DND-41 (cell line): ENCODE results near the gene CD151.

Experiments
- ATAC-seq: fragments of 200-7000 bp; cut with Tn5 transposase; 3 replicates; pipeline ENCODE4 v1.9.1; 2021; ENCODE audit warnings: low read depth; ENCODE audit not compliant: insufficient read depth
- DNase-seq: peaks from one replicate; pipeline ENCODE4 v3.0.0-alpha.2; 2020
- H2AFZ ChIP-seq: 2 replicates; pipeline ENCODE4 v1.6.0; 2012; ENCODE audit warnings: low read depth, low read length
- H3K27ac ChIP-seq: 2 replicates; pipeline ENCODE4 v1.5.1; 2012; ENCODE audit warnings: low read length, inconsistent platforms
- H3K27me3 ChIP-seq: fragments of 200-600 bp; sonication (generic); 2 replicates; pipeline ENCODE4 v1.6.0; 2012; ENCODE audit warnings: low read length, mild to moderate bottlenecking, inconsistent platforms; ENCODE audit not compliant: insufficient read depth, poor library complexity
- H3K36me3 ChIP-seq: 2 replicates; pipeline ENCODE4 v1.5.1; 2012; ENCODE audit warnings: low read length, inconsistent platforms; ENCODE audit not compliant: insufficient read depth
- H3K4me1 ChIP-seq: 2 replicates; pipeline ENCODE4 v1.5.1; 2012; ENCODE audit warnings: mild to moderate bottlenecking, low read length; ENCODE audit not compliant: insufficient read depth
- H3K4me2 ChIP-seq: 2 replicates; pipeline ENCODE4 v1.6.0; 2012; ENCODE audit warnings: mild to moderate bottlenecking, moderate library complexity, low read length, inconsistent platforms; ENCODE audit not compliant: insufficient read depth
- H3K4me3 ChIP-seq, 2 experiments: fragments of 200-600 bp in 1 of 2; shearing (Covaris generic) in 1 of 2; 2 replicates each; pipeline ENCODE4 v1.5.1; 2012 to 2016; ENCODE audit warnings: inconsistent platforms in 2 of 2, low read length in 2 of 2, mild to moderate bottlenecking in 2 of 2, low read depth in 1 of 2, moderate library complexity in 1 of 2
- H3K79me2 ChIP-seq: 2 replicates; pipeline ENCODE4 v1.6.0; 2012; ENCODE audit warnings: low read length, inconsistent platforms; ENCODE audit not compliant: insufficient read depth
- H3K9ac ChIP-seq: 2 replicates; pipeline ENCODE4 v1.6.0; 2012; ENCODE audit warnings: low read depth, mild to moderate bottlenecking, inconsistent platforms, low read length, moderate library complexity
- H3K9me3 ChIP-seq: 2 replicates; pipeline ENCODE4 v1.5.1; 2012; ENCODE audit warnings: low read length, moderate library complexity, mild to moderate bottlenecking, inconsistent platforms; ENCODE audit not compliant: insufficient read depth, severe bottlenecking
- H4K20me1 ChIP-seq: 2 replicates; pipeline ENCODE4 v1.6.0; 2012; ENCODE audit warnings: low read length; ENCODE audit not compliant: insufficient read depth
- CTCF ChIP-seq: IDR thresholded peaks from 2 replicates; pipeline ENCODE4 v1.5.1; 2012; ENCODE audit warnings: borderline replicate concordance, low read length, moderate library complexity, mild to moderate bottlenecking; ENCODE audit not compliant: poor library complexity, severe bottlenecking; ENCODE audit errors: extremely low read depth
- EZH2 ChIP-seq: IDR thresholded peaks from 3 replicates; pipeline ENCODE4 v1.6.1; 2012; ENCODE audit warnings: borderline replicate concordance, low read depth, mild to moderate bottlenecking, moderate library complexity, low read length, inconsistent platforms; ENCODE audit not compliant: severe bottlenecking

The CD151 gene

GRCh38 chr11:833849-834311 lies 1.1 kb downstream of the CD151 start:
- ATAC-seq (no peak), DNase-seq (no peak)
- Histone ChIP-seq H3K9me3 (no peaks in the 10 kb centered on the region), H2AFZ (no peak overlapping the region), H3K4me1 (peaks cover 15% of the 10 kb centered on the region), H3K36me3 (peaks cover 23% of the 10 kb centered on the region), H3K27me3 (peaks cover 22% of the 10 kb centered on the region), H3K79me2 (no peaks in the 10 kb centered on the region), H3K4me3 (no peak overlapping the region), H3K27ac (no peak overlapping the region), H3K4me2 (peak overlapping the region; percentile 60), H3K9ac (no peak overlapping the region; the same call in 1 of the 2 replicates), H4K20me1 (peaks cover 7% of the 10 kb centered on the region)
- TF ChIP-seq EZH2 (no peak), CTCF (no peak)

GRCh38 chr11:834371-835316 lies 1.9 kb downstream of the CD151 start:
- Histone ChIP-seq H4K20me1 (peaks cover 5% of the 10 kb centered on the region), H3K9me3 (no peaks in the 10 kb centered on the region), H3K79me2 (no peaks in the 10 kb centered on the region), H3K9ac (no peak overlapping the region), H2AFZ (no peak overlapping the region), H3K27ac (no peak overlapping the region), H3K27me3 (peaks cover 15% of the 10 kb centered on the region), H3K36me3 (peaks cover 30% of the 10 kb centered on the region), H3K4me1 (peaks cover 15% of the 10 kb centered on the region), H3K4me2 (peak overlapping the region; percentile 22; the same call in 1 of the 2 replicates), H3K4me3 (no peak overlapping the region)
- DNase-seq (no peak), ATAC-seq (no peak)
- TF ChIP-seq EZH2, result no peak
- TF ChIP-seq CTCF, result no peak

- peaks cover 19% of the 10 kb centered on the region; the same call in 1 of the 2 replicates for H4K20me1 ChIP-seq
- H2AFZ ChIP-seq, result no peak overlapping the region
- H3K9ac ChIP-seq, result no peak overlapping the region
- H3K79me2 ChIP-seq, result peaks cover 11% of the 10 kb centered on the region
- H3K4me1 ChIP-seq, result peaks cover 30% of the 10 kb centered on the region
- H3K27ac ChIP-seq, result no peak overlapping the region
- no peak for DNase-seq
- no peak for TF ChIP-seq CTCF
- TF ChIP-seq EZH2, result no peak
- H3K9me3 ChIP-seq, result no peaks in the 10 kb centered on the region
- peaks cover 45% of the 10 kb centered on the region for H3K36me3 ChIP-seq
- H3K4me2 ChIP-seq, result no peak overlapping the region
- peaks cover 5% of the 10 kb centered on the region for H3K27me3 ChIP-seq
- H3K4me3 ChIP-seq, result no peak overlapping the region
- ATAC-seq, result no peak
Observed at GRCh38 chr11:836274-836673, 3.5 kb downstream of the CD151 start.
